Myocyte (in vitro differentiated cells): Measurements from ENCODE around the gene XPR1. TPM values are rescaled to one million over a fixed set of nuclear protein-coding genes. Genes with fewer than 3 reads are reported as not detected.

Experiments used
- DNase-seq: peaks from one replicate; pipeline ENCODE4 v3.0.0-alpha.2; 2012; ENCODE audit warnings: low read depth
- total RNA-seq: library from RNA; depleted of rRNA; stranded (reverse); fragments of >200 nt; gene quantifications from 2 replicates; pipeline ENCODE4 v1.2.3, GENCODE V29; 2014

Gene XPR1
- total RNA-seq, 1 donor from 2014 or later = 25.3 TPM

DNA sequence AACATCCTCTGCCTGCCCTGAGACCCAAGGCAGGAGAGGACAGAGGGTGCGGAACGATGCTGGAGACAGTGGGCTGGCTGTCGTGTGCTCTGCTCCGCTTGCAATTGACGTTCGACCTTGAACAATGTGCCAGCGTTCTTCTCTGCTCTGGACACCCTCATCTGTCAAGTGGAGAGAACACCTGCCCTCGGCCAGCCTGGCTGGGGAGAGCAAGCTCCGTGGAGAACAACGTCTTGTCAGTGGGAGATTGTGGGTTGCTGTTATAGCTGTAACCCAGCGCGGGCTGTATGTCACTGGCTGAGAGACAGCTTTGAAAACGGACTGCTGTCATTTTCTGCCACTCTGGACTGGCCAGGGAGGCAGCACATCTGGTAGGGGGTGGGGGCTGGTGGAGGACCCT is 295.5 kb downstream of the XPR1 start:
- no peak for DNase-seq

DNA sequence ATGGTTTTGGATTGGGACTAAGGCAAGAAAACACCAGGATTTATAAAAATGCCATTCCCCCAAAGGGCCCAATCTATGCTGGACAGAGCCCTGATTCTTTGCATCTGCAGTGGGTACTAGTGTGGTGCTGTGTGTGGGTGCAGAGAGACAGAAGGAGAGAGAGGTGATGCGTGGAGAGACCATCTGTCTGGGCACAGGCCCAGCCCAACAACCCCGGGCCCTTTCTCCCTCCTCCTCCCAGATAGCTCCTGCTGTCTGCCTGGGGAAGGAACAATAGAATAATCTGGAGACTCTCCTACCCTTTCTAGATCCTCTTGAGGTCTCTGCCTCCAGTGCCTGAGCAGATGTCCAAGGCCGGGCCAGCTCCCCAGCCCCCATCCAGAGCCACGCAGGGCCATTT is 296.0 kb downstream of the XPR1 start:
- DNase-seq = peak; percentile 66

DNA sequence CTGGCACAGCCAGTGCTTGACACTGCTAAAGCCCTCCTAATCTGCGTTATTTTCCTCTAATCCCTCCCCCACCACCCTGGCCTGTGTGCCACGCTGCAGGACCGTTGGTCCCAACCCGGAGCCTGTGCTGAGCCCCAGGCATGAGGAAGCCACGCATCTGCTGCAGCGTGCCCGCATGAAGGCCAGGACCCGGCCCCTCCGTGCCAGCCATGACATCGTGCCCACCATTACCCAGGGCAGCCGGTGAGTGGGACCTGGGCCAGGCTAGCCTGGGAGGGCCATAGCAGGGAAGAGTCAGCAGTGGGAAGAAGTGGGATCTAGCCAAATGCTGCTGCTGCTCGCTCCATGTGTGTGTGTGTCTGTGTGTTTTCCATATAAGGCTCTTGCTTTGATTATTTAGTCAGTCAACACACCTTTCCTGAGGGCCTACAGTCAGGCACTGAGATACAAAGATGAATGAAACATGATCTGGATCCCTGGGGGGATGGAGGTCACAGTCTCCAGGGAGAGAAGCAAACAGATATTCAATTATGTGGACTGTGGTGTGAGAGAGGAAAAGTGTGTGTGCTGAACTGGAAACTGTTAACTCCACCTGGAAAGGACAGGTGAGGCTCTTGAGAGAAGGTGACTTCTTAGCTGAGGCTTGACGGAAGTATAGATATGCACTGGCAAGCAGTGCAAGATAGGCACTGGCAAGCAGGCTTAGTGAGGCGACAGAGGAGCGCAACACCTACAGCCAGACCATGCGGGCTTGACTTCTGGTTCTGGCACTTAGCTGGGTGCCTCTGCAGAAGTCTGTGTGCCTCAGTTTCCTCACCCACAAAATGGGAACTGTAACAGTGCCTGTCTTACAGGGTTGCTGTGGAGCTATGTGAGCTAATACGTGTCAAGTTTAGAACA is 296.8 kb downstream of the XPR1 start:
- no peak for DNase-seq

DNA sequence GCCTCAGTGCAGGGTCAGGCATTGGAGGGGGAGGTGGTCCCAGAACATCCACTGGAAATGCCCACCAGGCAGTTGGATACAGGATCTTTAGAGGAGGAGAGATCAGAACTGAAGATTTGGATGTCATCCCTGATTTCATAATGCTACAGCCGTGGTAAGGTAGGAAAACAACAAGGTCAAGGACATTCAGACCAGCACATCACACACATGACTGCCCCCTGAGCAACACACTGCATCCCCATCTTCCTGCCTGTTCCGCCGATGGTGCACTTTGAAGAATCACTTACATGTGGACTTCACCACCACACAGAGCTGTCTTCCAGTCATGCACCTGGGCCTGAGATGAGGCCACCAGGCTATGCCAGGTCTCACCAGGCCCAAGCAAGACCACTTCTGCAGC is 297.6 kb downstream of the XPR1 start:
- no peak for DNase-seq

DNA sequence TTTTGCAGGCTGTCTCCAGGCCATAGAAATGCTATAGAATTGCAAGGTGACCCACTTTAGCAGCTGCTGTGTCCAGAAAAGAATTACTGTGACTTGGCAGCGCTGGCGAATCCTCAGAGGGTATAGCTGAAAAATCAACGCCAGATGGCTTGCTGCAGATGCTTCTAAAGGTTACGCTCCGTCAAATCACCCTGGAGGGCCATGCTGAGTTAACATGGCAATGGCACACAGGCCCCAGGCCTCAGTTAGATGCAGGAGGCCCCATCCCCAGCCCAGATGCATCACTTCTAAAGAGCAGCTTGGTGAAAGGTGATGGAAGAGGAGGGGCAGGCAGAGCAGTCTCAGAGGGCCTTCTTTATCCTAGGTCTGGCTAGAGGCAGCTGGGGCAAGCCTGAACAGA is 298.9 kb downstream of the XPR1 start:
- no peak for DNase-seq

DNA sequence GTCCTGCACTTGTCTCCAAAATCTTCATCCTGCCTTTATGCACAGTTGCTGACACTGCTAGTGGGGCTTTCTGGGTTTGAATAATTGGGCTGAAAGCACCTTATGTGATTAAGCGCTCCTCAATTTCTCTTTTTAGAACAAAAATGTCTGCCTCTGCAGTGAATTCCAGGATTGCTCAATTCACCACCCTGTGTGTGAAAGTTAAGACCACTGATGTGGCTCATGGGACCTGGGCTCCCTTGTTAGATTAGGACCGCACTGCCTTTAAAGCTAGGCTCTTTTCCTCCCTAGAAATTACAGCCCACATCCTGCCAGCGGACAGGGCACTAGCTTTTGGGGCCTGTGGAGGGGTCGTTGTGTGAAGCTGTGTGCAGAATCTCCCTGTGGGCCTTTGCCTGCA is 299.7 kb downstream of the XPR1 start:
- DNase-seq = no peak

DNA sequence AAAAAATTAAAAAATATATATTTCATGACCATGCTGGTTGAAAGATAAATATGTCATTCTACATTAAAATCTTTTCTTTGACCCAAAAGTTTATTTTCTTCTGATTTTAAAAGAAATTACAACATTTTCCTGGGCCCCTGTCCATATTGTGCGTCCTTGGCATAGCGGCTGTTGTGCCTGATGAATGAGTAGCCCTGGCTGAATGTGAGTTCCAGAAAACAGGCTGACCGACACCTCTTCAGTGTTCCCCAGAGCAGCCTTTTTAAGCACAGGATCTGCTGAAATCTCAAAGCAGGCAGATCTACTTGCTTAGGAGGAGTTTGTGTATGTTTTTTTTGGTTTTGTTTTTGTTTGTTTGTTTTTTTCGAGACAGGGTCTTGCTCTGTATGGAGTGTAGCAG is 300.6 kb downstream of the XPR1 start:
- no peak for DNase-seq

DNA sequence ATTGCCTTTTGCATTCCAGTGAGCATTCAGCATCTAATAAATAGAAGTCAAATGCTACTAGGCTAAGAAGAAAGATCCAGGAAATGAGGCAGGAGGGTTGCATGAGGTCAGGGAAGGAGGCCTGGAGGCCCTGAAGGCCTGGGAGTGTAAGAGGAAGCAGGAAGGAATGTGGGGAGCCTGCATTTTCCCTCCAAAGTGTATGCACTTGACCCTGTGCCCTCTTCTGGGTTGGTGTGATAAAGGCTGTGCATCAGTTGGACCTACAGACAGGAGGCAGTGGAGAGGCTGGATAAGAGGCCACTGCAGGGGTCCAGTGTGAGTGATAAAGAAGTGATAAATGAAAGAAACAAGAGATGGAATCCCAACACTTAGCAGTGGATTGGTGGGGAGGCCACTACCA is 301.3 kb downstream of the XPR1 start:
- DNase-seq = no peak

DNA sequence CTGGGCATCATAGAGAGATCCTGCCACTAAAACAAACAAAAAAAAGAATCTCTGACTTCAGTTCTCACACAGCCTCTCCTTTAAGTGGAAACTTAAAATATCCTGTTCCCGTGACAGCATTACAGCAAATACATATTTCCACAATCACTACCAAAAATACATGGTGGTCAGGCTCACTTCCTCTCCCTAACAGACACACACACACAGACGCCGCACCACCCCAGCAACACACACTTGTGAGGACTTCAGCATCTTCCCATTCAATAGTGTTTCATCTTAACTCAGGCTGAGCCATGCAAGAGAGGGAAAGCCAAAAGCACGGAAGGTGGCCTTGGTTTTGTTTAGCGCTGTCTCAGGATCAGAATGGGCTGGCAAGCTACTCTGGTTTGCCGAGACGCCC is 302.7 kb downstream of the XPR1 start:
- no peak for DNase-seq

DNA sequence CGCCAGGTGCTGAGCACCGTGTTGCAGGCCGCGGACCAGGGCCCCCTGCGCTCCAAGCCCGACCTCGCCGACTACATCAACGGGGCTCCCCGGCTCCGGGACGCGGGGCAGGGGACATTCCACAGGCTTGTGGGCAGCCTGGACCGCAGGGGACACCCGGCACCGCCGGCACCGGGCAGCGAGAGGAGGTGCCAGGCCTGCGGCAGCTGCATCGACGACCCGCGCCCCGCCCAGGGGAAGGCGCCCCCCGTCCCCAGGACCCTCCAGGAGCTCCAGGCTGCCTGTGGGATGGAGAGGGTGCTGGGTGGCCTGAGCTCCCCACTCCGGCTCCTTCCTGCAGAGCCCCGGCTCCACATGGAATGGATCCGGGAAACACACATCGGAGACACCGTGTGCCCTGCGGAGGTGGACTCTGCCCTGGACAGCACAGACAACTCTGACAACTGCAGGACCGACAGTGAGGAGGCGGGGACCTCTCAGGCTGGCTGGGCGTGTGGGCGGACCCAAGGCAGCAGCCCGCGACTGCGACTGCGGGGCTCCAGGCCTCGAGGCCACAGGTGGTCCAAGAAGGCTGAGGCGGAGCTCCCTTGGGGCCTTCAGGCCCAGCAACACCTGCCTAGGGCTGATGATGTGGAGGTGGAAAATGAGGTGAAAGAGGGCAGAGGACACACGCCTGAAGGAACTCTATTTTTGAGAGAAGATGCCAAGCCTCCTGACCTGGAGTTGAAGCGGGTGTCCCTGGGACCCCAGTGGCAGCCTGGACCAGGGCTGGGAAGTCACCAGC is 303.7 kb downstream of the XPR1 start:
- DNase-seq = no peak

DNA sequence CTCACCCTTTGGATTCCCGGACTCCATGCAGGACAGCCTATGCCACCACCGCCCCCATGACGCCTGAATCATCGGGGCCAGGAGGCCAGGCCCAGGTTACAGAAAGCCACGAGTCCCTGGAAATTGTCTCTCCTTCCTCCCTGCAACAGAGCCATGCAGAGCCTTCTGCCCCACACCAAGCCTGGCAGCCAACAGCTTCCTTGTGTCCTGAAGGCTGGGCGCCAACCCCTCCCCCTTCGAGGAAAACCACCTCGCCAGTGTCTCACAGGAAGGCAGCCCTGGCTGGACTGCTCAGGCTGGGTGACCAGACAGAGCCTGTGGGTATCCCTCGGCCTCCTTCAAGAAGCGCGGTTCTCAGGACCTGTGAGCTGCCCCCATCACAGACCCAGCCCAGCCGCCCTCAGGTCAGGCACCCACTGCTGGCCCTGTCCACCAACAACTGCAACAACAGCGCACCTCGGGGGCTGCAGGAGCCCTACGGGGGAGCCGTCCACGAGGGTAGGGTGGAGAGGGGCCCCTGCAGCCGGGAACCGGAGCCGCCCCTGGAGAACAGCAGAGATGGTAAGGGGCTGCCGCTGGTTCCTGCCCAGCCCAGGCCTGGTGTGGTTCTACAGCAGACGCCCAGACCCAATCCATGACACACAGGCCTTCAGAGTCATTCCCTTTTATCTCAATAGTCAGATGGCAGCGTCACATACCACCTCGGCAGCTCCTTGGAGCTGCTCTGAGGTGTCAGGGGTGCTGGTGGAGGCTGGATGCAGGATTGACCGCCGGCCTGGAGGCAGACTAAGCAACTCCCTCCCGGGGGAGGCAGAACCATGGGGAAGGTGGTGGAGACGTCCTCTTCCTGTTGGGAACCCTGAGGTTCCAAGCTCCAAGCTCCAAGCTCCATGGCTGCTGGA is 304.5 kb downstream of the XPR1 start:
- DNase-seq = no peak

DNA sequence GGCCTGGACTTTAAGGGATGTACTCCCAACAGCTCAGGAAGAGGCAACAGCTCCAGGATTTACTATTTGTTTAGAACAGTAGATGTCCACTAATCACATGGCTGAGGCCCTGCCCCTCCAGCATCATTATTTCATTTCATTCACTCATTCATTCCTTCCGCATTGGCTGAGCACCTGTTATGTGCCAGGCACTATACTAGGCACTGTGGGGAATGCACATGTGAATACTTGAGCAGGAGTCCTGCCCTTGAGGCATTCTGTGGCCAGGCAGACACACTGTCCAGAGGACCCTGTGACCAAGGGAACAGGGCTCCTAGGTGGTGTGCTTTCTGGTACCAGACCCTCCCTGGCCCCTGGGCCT is 305.2 kb downstream of the XPR1 start:
- no peak for DNase-seq

DNA sequence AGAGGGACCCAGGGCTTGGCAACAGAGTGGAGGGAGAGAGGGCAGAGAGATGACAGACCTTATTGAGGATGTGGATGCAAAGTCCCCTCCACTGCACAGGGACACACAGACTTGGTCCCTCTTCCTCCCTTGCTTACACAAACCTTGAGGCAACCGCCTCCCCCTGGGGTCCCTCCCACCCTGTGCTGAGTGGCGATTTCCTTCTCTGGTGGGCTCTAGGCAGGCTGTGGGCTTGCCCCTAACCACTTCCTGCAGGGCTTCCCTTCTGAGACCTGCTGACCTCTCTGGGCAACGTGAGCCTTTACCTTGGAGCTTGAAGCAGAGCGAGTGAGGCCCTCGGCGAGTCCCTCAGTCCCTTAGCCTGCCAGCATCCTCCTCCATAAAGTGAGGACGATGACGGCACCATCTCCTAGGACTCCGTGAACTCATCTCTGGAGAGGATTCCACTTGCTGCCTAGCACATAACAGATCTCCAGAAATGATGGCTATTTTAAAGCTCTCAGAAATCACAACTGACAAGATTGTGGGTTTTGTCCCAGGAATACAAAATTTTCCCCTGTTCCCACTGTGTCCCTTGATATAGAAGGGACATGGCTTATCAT is 305.9 kb downstream of the XPR1 start:
- no peak for DNase-seq

DNA sequence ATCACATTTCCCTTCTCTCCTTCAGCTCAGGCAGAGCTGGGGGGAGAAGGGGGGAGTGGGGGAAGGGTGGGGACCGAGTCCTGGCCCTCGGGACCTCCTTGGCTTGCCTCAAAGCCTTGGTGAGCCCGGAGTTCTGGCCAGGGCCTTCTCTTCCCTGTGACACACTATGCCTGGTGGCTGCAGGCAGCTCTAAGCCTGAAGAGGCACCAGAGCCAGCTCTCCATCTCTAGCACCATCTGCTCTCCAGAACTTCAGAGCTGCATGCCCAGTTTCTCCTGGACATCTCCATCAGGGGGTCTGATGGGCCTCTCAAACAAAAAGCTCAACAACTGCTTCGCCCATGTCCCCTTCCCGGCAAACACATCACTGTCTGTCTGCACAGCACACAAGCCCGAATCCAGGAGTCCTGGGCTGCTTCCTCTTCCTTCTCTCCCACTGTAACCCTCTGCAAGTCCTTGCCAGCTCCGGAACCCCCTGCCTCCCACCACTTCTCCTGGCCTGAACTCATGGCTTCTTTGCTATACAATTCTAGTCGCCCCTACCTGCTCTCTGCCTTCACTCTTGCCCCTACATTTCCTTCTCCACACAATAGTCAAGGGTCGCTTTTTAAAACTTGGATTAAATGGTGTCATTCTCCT is 307.4 kb downstream of the XPR1 start:
- DNase-seq = no peak

DNA sequence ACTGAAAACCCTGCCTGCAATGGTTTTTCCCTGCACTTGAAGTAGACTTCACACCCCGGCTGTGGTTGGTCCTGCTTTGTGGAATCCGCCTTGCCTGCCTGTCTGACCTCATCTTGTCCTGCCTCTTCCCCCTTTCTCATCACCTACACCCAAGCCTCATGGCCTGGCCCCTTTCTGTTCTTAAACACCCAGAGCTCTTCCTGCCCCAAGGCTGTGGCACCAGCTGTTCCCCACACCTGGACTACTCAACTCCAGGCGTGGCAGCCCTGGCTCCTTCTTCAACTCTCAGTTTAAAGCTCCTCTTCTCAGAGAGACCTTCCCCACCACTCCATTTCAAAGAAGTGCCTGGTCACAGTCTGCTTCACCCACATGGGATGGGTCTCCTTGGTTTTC is 307.9 kb downstream of the XPR1 start:
- DNase-seq = no peak

Other genes with a start within 250 kb of the XPR1 start
- 59.2 and 61.0 TPM in 2 replicates for gene ACBD6, start 129.4 kb upstream of the XPR1 start, total RNA-seq
- 3.3 and 4.1 TPM in 2 replicates for gene OVAAL, start 73.1 kb upstream of the XPR1 start, total RNA-seq